HL-60 (cell line): ENCODE measurements around the gene CLN6.
A peak's percentile ranks its signal among the peaks of the same experiment; 100 is the strongest.

ENCODE experiments used
- DNase-seq, 2 experiments: peaks; one replicate each; pipeline ENCODE4 v3.0.0-alpha.2; 2010 to 2020; ENCODE audit warnings: low read depth in 1 of 2, low spot score in 1 of 2
- H3K27ac ChIP-seq: fragments of 250-450 bp; sonication (Bioruptor Pico); replicated peaks from 2 replicates; pipeline ENCODE4 v1.5.1; 2020; ENCODE audit warnings: mild to moderate bottlenecking, moderate library complexity
- H3K27me3 ChIP-seq: fragments of 250-450 bp; sonication (Bioruptor Pico); 2 replicates; pipeline ENCODE4 v1.5.1; 2021; ENCODE audit warnings: mild to moderate bottlenecking, moderate library complexity; ENCODE audit not compliant: insufficient read depth, poor library complexity, severe bottlenecking
- H3K4me3 ChIP-seq: replicated peaks from 2 replicates; pipeline ENCODE4 v1.5.1; 2011; ENCODE audit warnings: mild to moderate bottlenecking, control low read depth, low read length; ENCODE audit not compliant: insufficient read depth
- CTCF ChIP-seq: IDR thresholded peaks from one replicate; pipeline ENCODE4 v1.5.1; 2011; ENCODE audit warnings: low read length, control low read depth, inconsistent platforms; ENCODE audit not compliant: insufficient read depth
- GABPA ChIP-seq: IDR thresholded peaks from 2 replicates; pipeline ENCODE4 v1.6.1; 2012; ENCODE audit warnings: low read depth
- POLR2AphosphoS5 ChIP-seq: IDR thresholded peaks from 2 replicates; pipeline ENCODE4 v1.6.1; 2012; ENCODE audit warnings: low read depth
- REST ChIP-seq: IDR thresholded peaks from 2 replicates; pipeline ENCODE4 v1.6.1; 2012; ENCODE audit warnings: low read depth; ENCODE audit not compliant: insufficient replicate concordance
- SPI1 ChIP-seq: IDR thresholded peaks from 2 replicates; pipeline ENCODE4 v1.6.1; 2012; ENCODE audit warnings: low read depth, mild to moderate bottlenecking, borderline replicate concordance

Gene CLN6

GRCh38 chr15:68211656-68212320 lies 17.7 kb downstream of the CLN6 start:
- TF ChIP-seq POLR2AphosphoS5 (0 out of 2 replicates have a peak, but pooled peaks have one; percentile 22), SPI1 (no peak), GABPA (no peak), CTCF (no peak), REST (no peak)
- Histone ChIP-seq H3K27ac (no peak overlapping the region), H3K4me3 (no peak overlapping the region), H3K27me3 (no peaks in the 10 kb centered on the region)
- DNase-seq = no peak

GRCh38 chr15:68210821-68211655 lies 18.5 kb downstream of the CLN6 start:
- H3K27ac ChIP-seq = no peak overlapping the region
- H3K4me3 ChIP-seq = no peak overlapping the region
- DNase-seq = peak in 1 of 2 experiments; percentile 43
- TF ChIP-seq POLR2AphosphoS5 (no peak), CTCF (peak; percentile 39), SPI1 (no peak)
- H3K27me3 ChIP-seq = no peaks in the 10 kb centered on the region

GRCh38 chr15:68210409-68210756 lies 19.1 kb downstream of the CLN6 start:
- H3K4me3 ChIP-seq = no peak overlapping the region
- no peak overlapping the region for H3K27ac ChIP-seq
- TF ChIP-seq POLR2AphosphoS5 (no peak), GABPA (no peak), SPI1 (no peak)

GRCh38 chr15:68209735-68210408 lies 19.7 kb downstream of the CLN6 start:
- H3K4me3 ChIP-seq = no peak overlapping the region

More at GRCh38 chr15:68210409-68210756, 19.1 kb downstream of the CLN6 start:
- no peak for DNase-seq
- H3K27me3 ChIP-seq = no peaks in the 10 kb centered on the region

More at GRCh38 chr15:68209735-68210408, 19.7 kb downstream of the CLN6 start:
- H3K27me3 ChIP-seq = no peaks in the 10 kb centered on the region
- H3K27ac ChIP-seq = no peak overlapping the region
- no peak for DNase-seq
- TF ChIP-seq GABPA = no peak
- no peak for TF ChIP-seq CTCF
- TF ChIP-seq POLR2AphosphoS5 = no peak; the same call in 1 of the 2 replicates
- TF ChIP-seq SPI1 = no peak
- TF ChIP-seq REST = no peak
